Kidney (tissue), 14 donors: ENCODE data around the gene ADPRH. TPM values are rescaled to one million over a fixed set of nuclear protein-coding genes. Genes with fewer than 3 reads are reported as not detected.
A peak's percentile ranks its signal among the peaks of the same experiment; 100 is the strongest.

Experiments
- DNase-seq, 5 donors: peaks; one replicate each; pipeline ENCODE4 v3.0.0-alpha.2; 2013 to 2020
- FAIRE-seq: peaks from 2 replicates; lab custom pipeline; 2012; peaks lifted over from hg19 to GRCh38; lab: Jason Lieb, UNC
- H3K27ac ChIP-seq, 2 donors: one replicate each; pipeline ENCODE4 v1.7.0; 2013; ENCODE audit warnings: low read depth in 2 of 2, low read length in 2 of 2, inconsistent platforms in 1 of 2
- H3K27me3 ChIP-seq: one replicate; pipeline ENCODE4 v1.7.1; 2013; ENCODE audit warnings: low read length, inconsistent platforms; ENCODE audit not compliant: control insufficient read depth, insufficient read depth
- H3K36me3 ChIP-seq, 3 donors: one replicate each; pipeline versions ENCODE4 v1.7.0 to v1.7.1; 2013; ENCODE audit warnings: low read length in 3 of 3, control low read depth in 1 of 3, inconsistent platforms in 1 of 3; ENCODE audit not compliant: insufficient read depth in 3 of 3, control insufficient read depth in 2 of 3
- H3K4me1 ChIP-seq, 3 donors: one replicate each; pipeline versions ENCODE4 v1.7.0 to v1.7.1; 2013; ENCODE audit warnings: low read length in 3 of 3, inconsistent platforms in 1 of 3, low read depth in 1 of 3; ENCODE audit not compliant: control insufficient read depth in 2 of 3, insufficient read depth in 2 of 3
- H3K4me3 ChIP-seq, 3 donors: one replicate each; pipeline versions ENCODE4 v1.7.0 to v1.8.1; 2013; ENCODE audit warnings: low read length in 3 of 3, control low read depth in 1 of 3, inconsistent platforms in 1 of 3
- H3K9ac ChIP-seq, 3 donors: one replicate each; pipeline versions ENCODE4 v1.7.0 to v1.7.1; 2013; ENCODE audit warnings: low read length in 3 of 3, control low read depth in 1 of 3, inconsistent platforms in 1 of 3
- H3K9me3 ChIP-seq, 3 donors: one replicate each; pipeline versions ENCODE4 v1.7.0 to v1.7.1; 2013; ENCODE audit warnings: low read length in 3 of 3, control low read depth in 1 of 3, inconsistent platforms in 1 of 3; ENCODE audit not compliant: control insufficient read depth in 2 of 3, insufficient read depth in 1 of 3
- intact Hi-C: fragments of 100-400 bp; cut with DNase I; formaldehyde crosslinking; loops from one replicate; pipeline ENCODE4 v1.11.1; 2022
- polyA plus RNA-seq: library from polyadenylated mRNA; stranded (reverse); fragments of 350-450 nt; fragmentation: Illumina TruSeq; extraction: RNeasy Lipid Tissue Mini Kit (QIAGEN cat#74804); gene quantifications from one replicate; pipeline ENCODE4 v1.2.3, GENCODE V29; 2014; ENCODE audit warnings: low read depth, low replicate concordance; ENCODE audit not compliant: insufficient read depth
- total RNA-seq: library from RNA; stranded (reverse); fragmentation: NEBNext Ultra II Directional; extraction: Animal tissue kit (Norgen Biotek cat#: 25700); gene quantifications from one replicate; pipeline ENCODE4 v1.2.1, GENCODE V29; 2021
- TF ChIP-seq, protein P1 (sequence below): IDR thresholded peaks from 3 replicates; pipeline ENCODE4 v1.5.1; 2012; ENCODE audit warnings: mild to moderate bottlenecking, moderate library complexity, borderline replicate concordance; ENCODE audit not compliant: insufficient read depth; ENCODE audit errors: extremely low read depth
- donor health status: control.
- donor health status: control.
- donor health status: control.
- donor health status: control.
- donor health status: control.
- donor health status: DM: yes; HTN: yes; CAD: no.
- donor health status: Normal renal cell carcinoma (clear cell type).

The ADPRH gene
- total and polyA plus RNA-seq, 2 donors from 2014 or later, result 5.2 to 15.0 TPM

- Histone ChIP-seq H3K27ac (peak overlapping the region in 1 of 2 donors; percentile 96), H3K9ac (no peak overlapping the region), H3K27me3 (no peaks in the 10 kb centered on the region), H3K4me1 (peaks cover 3 to 10% (median 6%) of the 10 kb centered on the region in 3 donors), H3K4me3 (no peak overlapping the region), H3K36me3 (no peaks in the 10 kb centered on the region), H3K9me3 (no peaks in the 10 kb centered on the region)
- no peak for DNase-seq
- intact Hi-C loops, result no loop called here
- TF ChIP-seq, protein P1, sequence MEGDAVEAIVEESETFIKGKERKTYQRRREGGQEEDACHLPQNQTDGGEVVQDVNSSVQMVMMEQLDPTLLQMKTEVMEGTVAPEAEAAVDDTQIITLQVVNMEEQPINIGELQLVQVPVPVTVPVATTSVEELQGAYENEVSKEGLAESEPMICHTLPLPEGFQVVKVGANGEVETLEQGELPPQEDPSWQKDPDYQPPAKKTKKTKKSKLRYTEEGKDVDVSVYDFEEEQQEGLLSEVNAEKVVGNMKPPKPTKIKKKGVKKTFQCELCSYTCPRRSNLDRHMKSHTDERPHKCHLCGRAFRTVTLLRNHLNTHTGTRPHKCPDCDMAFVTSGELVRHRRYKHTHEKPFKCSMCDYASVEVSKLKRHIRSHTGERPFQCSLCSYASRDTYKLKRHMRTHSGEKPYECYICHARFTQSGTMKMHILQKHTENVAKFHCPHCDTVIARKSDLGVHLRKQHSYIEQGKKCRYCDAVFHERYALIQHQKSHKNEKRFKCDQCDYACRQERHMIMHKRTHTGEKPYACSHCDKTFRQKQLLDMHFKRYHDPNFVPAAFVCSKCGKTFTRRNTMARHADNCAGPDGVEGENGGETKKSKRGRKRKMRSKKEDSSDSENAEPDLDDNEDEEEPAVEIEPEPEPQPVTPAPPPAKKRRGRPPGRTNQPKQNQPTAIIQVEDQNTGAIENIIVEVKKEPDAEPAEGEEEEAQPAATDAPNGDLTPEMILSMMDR, result no peak
- FAIRE-seq, result no peak
These were observed 57.0 kb downstream of the ADPRH start for GRCh38 chr3:119636249-119636648.

GRCh38 chr3:119636891-119637611 lies 57.8 kb downstream of the ADPRH start:
- Histone ChIP-seq H3K9me3 (no peaks in the 10 kb centered on the region), H3K27ac (peak overlapping the region; percentile 81 to 96), H3K9ac (no peak overlapping the region), H3K4me3 (no peak overlapping the region), H3K27me3 (no peaks in the 10 kb centered on the region), H3K36me3 (peaks cover 0 to 3% (median 3%) of the 10 kb centered on the region in 3 donors), H3K4me1 (peaks cover 3 to 10% (median 6%) of the 10 kb centered on the region in 3 donors)
- TF ChIP-seq, protein P1, result no peak
- DNase-seq (peak in 1 of 5 donors; percentile 30), FAIRE-seq (no peak)
- intact Hi-C loops, result no loop called here

- peak in 1 of 5 donors; percentile 35 for DNase-seq
- TF ChIP-seq, protein P1, result no peak
- Histone ChIP-seq H3K9me3 (no peaks in the 10 kb centered on the region), H3K36me3 (peaks cover 0 to 4% (median 4%) of the 10 kb centered on the region in 3 donors), H3K4me3 (no peak overlapping the region), H3K4me1 (peaks cover 0 to 10% (median 6%) of the 10 kb centered on the region in 3 donors), H3K9ac (no peak overlapping the region), H3K27ac (peak overlapping the region; percentile 81 to 96), H3K27me3 (no peaks in the 10 kb centered on the region)
- FAIRE-seq, result peak; percentile 55
- intact Hi-C loops, result no loop called here
These were observed 58.6 kb downstream of the ADPRH start for GRCh38 chr3:119637679-119638477.

Other genes starting within 250 kb of the ADPRH start
- gene TMEM39A, start 115.9 kb upstream of the ADPRH start, total RNA-seq, result 37.0 TPM
- gene TMEM39A, start 115.9 kb upstream of the ADPRH start, polyA plus RNA-seq, result 7.0 TPM
- gene POGLUT1, start 110.5 kb upstream of the ADPRH start, total RNA-seq, result 17.8 TPM
- gene POGLUT1, start 110.5 kb upstream of the ADPRH start, polyA plus RNA-seq, result 7.6 TPM
- gene TIMMDC1, start 80.9 kb upstream of the ADPRH start, total RNA-seq, result 114 TPM
- gene TIMMDC1, start 80.9 kb upstream of the ADPRH start, polyA plus RNA-seq, result 169 TPM
- 1.2 TPM for gene CD80, start 19.9 kb upstream of the ADPRH start, total RNA-seq
- gene CD80, start 19.9 kb upstream of the ADPRH start, polyA plus RNA-seq, result not detected
- 6.7 TPM for gene PLA1A, start 18.4 kb downstream of the ADPRH start, total RNA-seq
- gene PLA1A, start 18.4 kb downstream of the ADPRH start, polyA plus RNA-seq, result 10.1 TPM
- 3.2 TPM for gene POPDC2, start 81.1 kb downstream of the ADPRH start, total RNA-seq
- gene POPDC2, start 81.1 kb downstream of the ADPRH start, polyA plus RNA-seq, result 7.3 TPM
- gene COX17, start 97.9 kb downstream of the ADPRH start, total RNA-seq, result 46.4 TPM
- gene COX17, start 97.9 kb downstream of the ADPRH start, polyA plus RNA-seq, result 218 TPM
- gene CFAP91, start 123.5 kb downstream of the ADPRH start, total RNA-seq, result 14.1 TPM
- gene CFAP91, start 123.5 kb downstream of the ADPRH start, polyA plus RNA-seq, result 4.7 TPM
- gene NR1I2, start 202.6 kb downstream of the ADPRH start, total RNA-seq, result 0.38 TPM
- gene NR1I2, start 202.6 kb downstream of the ADPRH start, polyA plus RNA-seq, result 0.41 TPM